GM18517 (cell line): ENCODE data around the gene SPEM1.

Experiments used
- ATAC-seq: cut with Tn5 transposase; IDR thresholded peaks from one replicate; pipeline ENCODE4 v1.9.1; 2021; ENCODE audit warnings: mild to moderate bottlenecking, moderate library complexity; ENCODE audit not compliant: unreplicated experiment

SPEM1 gene

GRCh38 chr17:7396147-7396546 is 24.0 kb upstream of the SPEM1 start:
- ATAC-seq = no peak

- ATAC-seq = no peak
Measured at GRCh38 chr17:7398612-7399011, 21.5 kb upstream of the SPEM1 start.

GRCh38 chr17:7403043-7403726 is 16.9 kb upstream of the SPEM1 start:
- ATAC-seq = no peak

GRCh38 chr17:7403727-7403976 is 16.5 kb upstream of the SPEM1 start:
- peak; percentile 14 for ATAC-seq

GRCh38 chr17:7403977-7404736 is 16.0 kb upstream of the SPEM1 start, which contains the start of gene TMEM256:
Gene TMEM256 (minus strand): TSS chr17:7404097. CDS start chr17:7404084, 13 bp downstream.
- peak; percentile 86 for ATAC-seq

- ATAC-seq = no peak
Measured at GRCh38 chr17:7404737-7405349, 15.3 kb upstream of the SPEM1 start.

GRCh38 chr17:7405350-7406234 is 14.5 kb upstream of the SPEM1 start:
- no peak for ATAC-seq

- ATAC-seq = no peak
Measured at GRCh38 chr17:7406235-7406825, 13.8 kb upstream of the SPEM1 start.

- ATAC-seq = no peak
Measured at GRCh38 chr17:7407082-7407481, 13.0 kb upstream of the SPEM1 start.

GRCh38 chr17:7407485-7408251 is 12.5 kb upstream of the SPEM1 start, which contains the start of gene NLGN2:
Gene NLGN2 (plus strand): TSS chr17:7407845. CDS start chr17:7408256, 411 bp downstream.
- ATAC-seq = no peak

- ATAC-seq = no peak
Measured at GRCh38 chr17:7408252-7408727, 11.8 kb upstream of the SPEM1 start.

GRCh38 chr17:7408863-7409262 is 11.3 kb upstream of the SPEM1 start:
- ATAC-seq = no peak

- no peak for ATAC-seq
Measured at GRCh38 chr17:7409716-7410115, 10.4 kb upstream of the SPEM1 start.

GRCh38 chr17:7410634-7411426 is 9.3 kb upstream of the SPEM1 start:
- no peak for ATAC-seq

GRCh38 chr17:7411427-7411750 is 8.7 kb upstream of the SPEM1 start:
- no peak for ATAC-seq

- ATAC-seq = no peak
Measured at GRCh38 chr17:7413346-7413985, 6.7 kb upstream of the SPEM1 start.

- ATAC-seq = no peak
Measured at GRCh38 chr17:7414837-7415236, 5.3 kb upstream of the SPEM1 start.

- no peak for ATAC-seq
Measured at GRCh38 chr17:7415784-7416183, 4.3 kb upstream of the SPEM1 start.

GRCh38 chr17:7416323-7416722 is 3.8 kb upstream of the SPEM1 start:
- ATAC-seq = no peak
